Measurements from ENCODE around the gene GRB10.

GRB10 gene

DNA sequence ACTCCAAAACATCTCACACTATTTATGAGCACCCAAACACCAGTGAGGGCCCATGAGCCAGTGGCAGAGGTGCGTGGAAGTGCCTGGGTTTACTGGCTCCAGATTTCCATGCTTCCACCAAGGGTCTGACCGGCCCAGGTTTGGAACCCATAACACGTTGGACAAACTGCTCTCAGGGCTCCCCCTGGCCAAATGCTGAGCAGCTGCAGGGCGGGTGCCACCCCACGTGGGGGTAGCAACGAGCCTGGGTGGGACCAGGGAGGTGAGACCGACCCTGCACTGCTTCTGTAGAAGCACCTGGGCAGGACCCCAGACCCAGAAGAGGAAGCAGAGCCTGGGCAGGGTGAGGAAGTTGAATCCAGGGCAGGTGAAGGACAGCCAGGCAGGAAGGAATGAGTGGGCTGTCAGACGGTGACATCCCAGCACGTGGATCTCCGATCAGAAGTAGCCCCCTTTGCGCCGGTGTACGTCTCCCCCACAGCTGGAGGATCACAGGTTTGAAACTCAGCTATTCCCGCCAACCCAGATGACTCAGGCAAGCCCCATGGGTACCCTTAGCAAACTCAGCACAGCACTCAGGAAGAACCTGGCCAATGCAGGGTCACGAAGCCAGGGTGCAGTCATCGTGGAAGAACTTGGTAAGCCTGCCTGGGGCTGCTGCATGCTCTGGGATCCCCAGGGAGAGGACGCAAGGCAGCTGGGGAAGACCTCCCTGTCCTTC lies 117.1 kb downstream of the GRB10 start:
- DNase-seq = no peak

DNA sequence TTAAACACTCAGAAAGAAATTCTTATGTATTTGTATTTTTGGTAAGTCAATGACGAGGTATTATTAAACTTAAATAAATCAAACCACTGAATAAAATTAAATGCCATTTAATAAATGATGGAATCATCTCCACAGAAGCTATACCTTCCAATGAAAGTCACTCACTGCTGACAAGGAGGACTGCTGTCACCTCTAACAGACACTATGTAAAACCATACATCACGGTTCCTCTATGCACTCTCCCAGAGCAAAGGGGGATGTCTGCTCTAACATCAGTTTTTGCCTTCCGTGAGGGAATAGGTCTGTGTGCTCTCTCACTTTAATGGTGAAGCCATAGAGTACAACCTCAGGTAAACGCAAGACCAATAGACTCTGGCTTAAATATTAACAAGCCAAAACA lies 117.8 kb downstream of the GRB10 start:
- DNase-seq = no peak

DNA sequence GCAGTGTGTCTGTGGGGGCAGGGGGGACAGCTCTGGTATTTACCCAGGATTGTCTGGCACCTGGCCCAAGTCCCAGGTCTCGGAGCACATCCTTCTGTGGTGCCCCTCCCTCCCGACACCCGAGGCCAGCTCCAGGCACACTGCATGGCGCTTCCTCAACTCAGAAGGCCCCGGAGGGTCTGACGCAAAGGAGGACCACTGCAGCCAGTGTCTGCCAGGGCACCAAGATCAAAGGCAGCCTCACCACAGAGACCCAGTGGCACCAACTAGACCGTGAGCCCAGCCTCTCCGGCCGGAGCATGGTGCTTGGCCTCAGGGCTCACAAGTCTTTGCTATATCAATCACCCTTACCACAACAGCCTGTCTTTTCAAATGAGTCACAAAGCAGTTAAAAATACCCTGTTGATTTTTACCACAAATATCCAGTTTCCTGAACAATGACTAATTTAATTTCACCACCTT lies 118.2 kb downstream of the GRB10 start:
- DNase-seq = no peak

DNA sequence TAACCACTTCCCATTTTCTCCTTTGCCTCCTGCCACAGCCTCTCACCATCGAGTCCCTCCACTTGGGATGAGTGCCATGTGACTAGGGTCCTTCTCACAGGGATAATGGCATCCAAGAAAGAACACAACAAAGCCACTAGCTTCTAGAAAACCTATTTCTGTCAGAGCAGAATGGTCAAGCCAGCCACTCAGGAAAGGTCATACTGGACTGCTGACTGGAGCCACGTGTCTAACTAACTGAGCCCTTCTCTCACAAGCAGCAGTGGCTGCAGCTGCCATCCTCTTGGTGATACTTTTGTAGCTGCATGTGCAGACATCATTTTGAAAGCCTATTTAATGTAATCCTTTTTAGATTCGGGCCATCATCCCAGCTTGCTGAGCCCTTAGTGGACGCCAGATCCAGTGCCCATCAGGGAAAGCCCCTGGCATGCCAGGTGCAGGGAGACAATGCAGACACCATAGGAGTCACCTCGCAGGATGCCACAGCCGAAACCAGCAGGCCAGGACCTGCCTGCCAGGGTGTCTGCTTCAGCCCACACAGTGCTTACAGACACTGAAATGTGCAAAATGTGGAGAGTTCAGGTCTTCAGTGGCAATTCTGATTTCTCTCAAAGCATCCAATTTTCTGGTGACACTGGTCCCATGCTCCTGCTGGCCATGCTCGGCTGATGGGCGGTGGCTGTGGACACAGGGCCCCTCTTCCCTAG lies 119.1 kb downstream of the GRB10 start:
- DNase-seq = no peak

DNA sequence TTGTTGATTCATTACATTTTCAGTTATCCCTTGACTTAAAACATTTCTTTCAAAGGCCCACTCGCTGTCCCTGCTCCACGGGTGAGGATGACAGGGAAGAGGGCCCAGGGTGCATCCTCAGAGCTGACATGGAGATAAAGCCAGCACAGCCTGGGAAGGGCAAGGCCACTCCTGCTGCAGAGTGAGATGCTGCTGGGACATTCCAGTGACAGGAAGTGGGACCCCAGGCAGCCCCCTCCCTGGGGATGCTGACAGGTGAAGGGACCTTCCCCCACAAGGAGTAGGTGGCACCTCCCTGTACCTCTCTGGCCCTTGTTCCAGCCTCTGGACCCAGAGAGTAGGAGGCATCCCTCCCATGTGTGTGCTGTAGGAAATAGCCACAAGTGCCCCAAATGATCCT lies 119.7 kb downstream of the GRB10 start:
- DNase-seq = no peak

DNA sequence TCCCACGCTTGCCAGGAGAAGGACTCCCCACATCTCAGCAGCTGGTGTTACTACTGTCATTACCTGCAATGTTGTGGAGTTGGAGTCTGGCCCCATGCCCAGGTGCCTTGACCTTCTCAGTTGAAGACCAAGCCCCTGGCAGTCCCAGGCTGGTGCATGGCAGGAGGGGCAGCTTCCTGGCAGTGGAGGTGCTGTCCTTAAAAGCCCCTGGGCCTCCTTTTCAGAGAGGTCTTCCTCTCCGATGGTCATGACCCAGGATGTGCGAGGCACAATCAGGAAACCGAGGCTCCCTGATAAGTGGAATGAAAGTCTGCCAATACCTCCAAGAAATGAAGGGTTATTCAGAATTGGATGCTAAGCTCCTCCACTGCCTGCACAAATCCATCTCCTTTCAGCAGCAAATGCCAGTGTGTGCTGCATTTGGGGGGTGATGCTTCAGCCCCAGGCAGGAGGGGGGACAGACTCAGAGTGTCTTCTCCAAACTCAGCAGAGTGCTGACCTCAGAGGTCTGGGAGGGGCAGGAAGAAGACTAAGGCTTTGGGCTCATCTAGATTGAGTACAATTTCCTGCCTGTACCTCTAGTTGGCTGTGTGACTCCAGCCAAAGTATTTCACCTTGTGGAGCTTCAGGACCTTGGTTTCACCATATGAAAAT lies 120.5 kb downstream of the GRB10 start:
- DNase-seq = peak in 3 of 6 experiments; percentile 14 to 24 (median 15)

DNA sequence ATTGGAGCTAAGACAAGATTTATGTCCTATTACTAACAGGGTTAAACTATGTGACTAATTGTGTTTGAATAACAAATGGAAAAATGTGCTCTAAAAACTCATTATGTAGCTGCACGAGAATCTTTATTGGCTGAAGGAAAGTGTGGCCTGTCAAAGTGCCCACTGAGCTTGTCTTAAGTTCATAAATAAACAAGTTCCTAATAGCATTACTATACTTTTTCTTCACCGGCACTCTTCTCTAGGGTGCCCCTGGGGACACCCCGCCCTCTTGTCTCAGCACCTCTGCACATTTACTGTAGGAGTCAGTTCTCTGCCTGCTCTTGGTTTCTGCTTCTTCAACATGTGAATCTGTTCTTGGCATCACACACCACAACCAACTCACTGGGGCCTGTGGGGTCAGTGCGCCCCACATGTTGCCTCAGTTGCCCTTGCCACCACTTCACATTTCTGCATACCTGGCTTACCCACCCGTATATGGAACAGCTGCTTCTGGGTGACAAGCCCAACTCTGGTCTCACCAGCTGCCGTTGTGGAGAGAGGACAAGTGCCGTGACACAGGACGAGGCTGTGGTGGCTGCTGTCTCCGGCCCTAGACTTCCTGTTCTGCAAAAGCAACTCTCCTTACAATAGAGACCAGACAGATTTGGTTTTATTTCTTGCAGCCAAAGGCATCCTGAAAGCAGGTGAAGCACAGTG lies 121.2 kb downstream of the GRB10 start:
- no peak for DNase-seq

DNA sequence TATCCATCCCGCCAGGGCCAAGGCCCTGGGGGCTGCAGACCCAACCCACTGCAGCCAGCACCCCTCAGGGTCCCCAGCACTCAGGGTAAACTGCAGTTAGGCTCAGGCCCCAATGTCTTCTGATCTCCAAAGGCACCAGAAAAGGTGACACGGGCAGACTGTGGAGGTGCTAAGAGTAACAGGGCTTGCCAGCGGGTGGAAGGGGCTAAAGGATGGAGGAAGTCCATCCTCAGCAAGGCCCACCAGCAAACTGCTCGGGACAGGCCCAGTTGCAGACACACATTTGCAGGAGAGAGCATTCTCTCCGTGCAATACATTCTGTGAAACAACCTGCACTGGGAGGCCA lies 121.9 kb downstream of the GRB10 start:
- DNase-seq = no peak

DNA sequence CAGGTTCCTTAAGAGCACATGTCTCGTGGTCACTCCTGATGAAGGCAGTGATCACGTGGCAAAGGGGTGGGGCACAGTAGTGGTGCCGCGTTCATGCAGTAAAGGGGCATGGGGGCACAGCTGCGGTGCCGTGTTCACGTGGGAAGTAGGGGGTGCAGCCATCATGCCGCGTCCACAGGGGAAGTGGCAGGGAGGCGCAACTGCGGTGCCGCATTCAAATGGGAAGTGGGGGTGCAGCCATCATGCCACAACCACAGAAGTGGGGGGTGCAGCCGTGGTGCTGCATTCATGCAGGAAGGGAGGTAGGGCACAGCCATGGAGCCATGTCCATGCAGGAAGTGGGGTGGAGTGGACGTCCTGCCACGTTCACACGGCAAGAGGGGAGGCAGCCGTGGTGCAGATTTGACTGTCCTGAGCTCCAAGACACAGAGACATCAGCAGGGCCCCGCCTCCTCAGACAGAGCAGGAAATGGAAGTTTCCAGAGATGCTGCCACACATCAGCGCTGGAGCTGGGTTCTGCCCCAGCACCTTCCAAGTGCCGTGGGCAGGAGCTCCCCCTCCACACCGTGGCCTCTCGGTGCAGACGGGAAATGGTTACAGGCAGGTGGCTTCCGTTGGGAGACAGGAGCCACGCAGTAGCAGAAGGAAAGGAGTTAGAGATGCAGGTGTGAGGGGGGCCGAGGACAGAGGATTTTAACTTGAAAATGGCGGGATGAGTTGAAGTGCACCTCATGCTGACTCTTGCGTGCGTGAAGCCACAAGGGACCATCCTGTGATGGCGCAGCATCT lies 122.5 kb downstream of the GRB10 start:
- DNase-seq = peak; percentile 10 to 65 (median 32)

DNA sequence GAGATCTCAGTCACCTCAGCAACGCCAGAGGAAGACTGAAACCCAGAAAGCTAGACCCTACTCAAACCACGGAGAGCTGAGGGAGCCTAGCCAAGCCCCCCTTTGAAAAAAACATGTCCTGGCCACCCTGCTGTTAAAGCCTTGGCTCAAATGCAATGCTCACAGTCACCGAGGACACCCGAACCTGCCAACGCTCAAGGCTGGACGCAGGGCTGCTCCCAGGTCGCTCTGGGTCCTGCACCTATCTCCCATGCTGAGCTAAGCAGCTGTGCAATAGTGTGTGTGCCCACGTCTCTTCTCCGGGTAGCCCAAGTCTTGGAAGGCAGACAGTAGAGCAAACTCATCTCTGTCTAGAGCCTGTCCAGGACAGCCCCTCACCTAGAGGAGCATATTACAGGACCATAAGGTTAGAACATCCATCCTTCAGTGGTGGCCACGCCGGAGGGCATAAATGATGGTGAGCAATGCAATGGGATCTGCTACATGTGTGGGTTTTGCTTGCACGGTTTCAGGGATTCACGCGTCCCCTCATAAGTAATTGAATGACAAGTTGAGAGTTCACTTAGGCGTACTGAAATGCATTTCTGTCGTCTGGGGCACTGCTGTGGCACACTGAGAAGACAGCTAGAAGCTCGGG lies 123.2 kb downstream of the GRB10 start:
- no peak for DNase-seq

DNA sequence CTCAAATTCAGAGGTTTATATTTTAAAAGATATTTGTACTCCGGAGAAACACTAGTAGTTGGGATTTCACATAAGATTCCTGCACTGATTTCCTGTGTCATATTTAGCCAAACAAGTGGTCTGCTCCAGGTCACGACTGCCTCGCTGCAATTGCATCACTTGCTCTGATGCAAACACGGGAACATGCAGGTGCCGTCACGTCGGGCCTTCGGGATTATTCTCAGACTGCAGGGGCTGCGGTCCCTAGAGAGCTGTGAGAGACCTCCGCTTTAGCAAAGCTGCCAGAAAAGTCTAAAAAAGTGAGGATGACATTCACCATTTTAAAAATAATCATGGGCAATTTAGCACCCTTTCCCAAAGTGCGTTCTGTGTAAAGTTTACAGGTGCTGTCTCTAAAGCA lies 124.0 kb downstream of the GRB10 start:
- DNase-seq = no peak

DNA sequence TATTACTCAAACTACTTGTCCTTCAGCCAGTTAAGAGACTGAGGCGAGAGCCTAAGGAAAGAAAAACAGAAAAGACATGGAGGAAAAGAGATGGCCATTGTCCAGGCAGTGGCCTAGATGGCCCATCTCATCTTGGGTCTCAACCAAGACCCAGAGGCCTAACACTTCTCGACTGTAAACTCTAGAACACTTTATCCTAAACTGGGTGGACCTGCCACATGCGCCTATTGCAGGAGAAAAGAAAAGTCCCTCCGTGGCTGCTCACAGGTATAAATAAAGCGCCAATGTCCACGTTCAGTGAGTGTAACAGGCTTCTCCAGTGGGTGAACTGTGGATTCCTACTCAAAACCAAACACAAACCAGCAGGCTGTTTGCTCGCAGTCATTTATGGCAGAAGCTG lies 124.8 kb downstream of the GRB10 start:
- DNase-seq = no peak

DNA sequence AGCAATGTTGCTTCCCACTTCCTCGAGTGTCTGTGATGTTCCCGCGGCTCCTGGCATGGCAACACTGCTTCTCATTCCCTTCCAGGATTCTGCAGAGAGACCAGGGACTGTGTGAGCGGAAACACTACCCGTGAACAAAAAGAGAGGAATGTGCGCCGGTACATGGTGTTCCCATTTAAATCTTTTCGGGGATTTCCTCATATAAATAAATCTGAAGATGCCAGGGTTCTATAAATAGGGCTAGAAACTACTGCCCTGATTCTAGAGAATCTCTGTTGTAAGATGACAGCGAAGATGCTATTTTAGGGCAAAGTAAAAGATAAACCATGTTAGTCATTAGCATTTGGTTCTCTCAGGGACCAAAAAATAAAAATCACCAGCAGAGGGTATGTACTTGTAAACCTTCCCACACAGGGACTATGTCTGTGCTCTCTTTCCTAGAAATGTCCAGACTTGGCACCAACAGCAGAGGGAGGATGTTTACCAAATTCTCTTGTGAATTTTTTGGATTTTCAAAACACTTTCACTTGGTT lies 125.3 kb downstream of the GRB10 start:
- DNase-seq = no peak

DNA sequence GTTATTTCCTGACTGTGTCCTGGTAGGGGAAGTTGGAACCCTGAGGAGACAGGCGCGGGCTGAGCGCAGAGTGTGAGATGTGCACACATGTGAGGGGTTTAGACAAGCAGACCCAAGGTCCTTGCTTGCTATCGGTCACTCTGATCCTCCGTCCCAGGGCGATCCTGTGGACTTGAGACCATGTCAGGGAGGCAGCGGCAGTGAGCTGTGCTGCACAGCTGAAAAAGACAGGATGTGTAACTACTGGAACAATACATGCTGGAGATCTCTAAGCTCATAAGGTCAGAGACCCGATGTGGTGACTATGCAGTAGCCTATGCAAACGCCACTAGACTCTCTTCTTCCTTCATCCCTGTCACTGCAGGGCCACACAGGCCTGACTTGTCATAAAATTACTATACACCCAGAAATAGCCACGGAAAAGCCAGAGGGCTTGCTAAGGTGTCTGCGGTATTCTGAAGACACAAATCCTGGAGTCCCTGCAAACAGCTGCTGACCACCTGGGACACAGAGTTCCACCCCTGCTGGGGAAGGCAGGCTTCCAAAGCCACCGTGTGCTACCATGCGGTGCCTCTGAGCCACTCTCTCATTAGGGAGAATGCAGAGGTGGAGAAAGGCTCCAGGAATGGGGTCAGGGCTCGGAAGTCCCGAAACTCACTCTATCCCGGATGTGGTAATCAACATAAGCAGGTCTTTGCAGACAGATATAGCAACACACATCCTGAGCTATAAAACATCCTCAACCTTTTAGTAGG lies 126.4 kb downstream of the GRB10 start:
- no peak for DNase-seq

DNA sequence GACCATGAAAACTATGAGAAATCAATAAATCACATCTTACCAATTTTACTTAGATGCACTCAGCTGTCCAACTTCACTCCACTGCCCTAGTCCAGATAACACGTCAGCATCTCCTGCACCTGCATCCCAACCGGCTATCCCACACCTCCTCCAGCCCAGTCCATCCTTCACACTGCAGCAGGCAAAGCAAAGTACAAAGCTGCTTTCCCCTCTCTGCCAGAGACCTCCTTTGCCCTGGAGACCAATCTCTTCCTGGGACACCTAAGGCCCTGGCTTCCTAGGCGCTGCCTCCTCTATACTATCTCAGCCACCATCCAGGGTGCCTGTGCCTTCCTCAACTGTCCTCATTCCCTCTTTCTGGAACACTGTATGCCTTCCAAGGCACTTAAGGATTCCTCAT lies 127.2 kb downstream of the GRB10 start:
- no peak for DNase-seq

DNA sequence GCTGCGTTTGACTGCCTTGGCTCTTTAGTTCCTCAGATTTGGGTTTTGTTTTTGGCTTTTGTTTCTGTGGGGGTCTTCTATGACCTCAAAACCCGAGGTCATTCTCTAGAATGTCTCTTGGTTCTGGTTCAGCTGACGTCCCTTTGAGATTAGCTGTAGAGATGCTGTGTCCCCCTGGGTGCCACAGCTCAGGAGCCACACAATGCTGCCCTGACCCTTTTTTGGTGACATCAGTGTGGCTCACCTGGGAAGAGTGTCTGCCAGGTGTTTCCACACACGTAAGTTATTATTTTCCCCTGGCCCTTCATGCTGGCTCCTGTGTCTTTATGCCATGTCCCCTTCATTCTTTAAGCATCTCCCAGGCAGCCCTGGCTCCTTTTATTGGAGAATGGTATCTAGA lies 127.7 kb downstream of the GRB10 start:
- no peak for DNase-seq

DNA sequence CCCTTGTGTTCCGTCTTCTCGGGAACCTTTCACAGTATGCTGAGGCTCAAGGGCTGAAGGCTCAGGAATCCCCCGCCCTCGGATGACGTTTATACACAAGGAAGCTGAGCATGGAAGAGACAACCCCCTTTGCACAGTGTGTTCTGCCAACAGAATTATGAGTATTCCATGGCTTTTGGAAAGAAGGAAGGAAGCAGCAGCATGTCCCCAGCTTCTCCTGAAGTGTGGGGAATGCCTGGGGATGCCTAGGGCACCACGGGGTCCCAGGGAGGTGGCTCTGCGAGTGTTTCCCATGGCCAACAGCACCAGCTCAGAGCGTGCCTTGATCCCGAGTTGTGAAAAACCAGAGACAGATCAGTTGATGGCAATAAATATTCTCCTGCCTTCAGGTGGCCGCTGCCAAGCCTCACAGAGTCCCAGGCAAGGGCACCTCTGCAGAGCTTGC lies 128.7 kb downstream of the GRB10 start:
- DNase-seq = no peak

DNA sequence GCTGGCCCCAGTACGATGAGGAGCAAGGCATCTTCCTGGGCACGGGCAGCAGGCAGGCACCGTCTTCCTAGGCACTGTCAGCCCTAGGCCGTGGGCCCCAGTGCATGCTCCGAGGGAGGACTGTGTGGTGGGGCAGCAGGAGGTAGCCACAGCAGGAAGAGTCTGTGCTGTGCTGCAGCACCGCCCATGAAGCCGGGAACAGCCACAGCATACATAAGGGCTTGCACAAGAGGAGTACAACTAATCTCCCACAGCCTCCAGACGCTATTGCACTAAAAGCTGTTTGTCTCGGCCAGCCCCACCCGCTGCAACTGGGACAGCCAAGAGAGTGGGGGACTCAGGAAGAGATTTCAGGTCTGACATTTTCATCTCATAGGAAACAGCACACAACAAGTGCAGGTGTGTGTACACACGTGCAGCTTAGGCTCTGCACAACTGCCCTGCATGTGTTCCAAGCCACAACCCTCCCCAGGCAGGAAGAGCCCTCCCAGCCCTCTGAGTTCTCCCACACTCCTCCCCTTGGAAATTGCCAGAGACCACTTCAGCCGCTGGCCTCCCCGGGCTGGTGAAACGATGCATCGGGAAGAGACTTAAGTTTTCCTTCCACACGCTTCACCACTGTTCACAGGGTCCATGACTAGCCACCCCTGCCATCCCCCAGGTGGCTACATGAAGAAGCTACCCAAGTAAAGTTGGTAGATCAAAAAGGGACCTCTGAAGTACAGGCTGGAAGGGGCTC lies 129.4 kb downstream of the GRB10 start:
- DNase-seq = no peak

DNA sequence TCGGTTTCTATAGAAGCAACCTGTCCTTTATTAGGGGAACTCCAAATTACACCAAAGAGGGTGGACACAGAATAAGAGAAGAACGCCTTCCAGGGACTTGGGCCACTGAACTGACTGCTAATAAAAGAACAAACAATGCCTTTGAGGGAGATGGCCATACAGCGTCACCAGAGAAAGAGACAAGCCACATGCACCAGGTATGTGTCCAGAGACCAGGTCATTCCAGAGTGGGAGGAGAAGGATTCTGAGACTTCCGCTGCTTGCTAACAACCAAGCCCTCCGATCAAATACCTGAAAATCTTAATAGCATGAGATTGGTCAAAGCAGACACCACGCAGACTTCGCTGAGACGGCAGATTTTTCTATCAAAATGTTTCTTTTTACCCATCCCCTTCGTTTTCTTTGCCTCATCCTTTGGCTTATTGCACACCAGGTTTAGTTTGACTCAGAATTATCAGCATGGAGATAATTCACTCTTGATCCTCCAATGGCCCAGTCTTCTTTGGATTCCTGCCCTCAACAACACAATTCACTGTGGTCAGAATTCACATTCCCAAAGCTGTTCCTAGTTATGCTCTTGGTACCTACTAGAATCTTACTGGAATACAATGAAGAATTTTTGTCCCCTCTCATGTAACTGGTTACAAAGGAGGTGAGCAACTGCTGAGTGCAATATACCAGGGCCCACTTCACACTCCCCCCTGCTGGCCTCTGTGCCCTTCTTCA lies 130.1 kb downstream of the GRB10 start:
- no peak for DNase-seq
